Caco-2 (cell line): Measurements from ENCODE around the gene ST8SIA1. TPM values are rescaled to one million over a fixed set of nuclear protein-coding genes. Genes with fewer than 3 reads are reported as not detected.

Source experiments
- BruUV-seq: library from RNA; stranded (reverse); fragments of 400-500 nt; replicated peaks from 2 replicates; lab custom pipeline; 2021; lab: Mats Ljungman, UMichigan
- CTCF ChIA-PET: fragments of 300-600 bp; sonication (Branson Sonifier 250); formaldehyde crosslinking; loops from one replicate; lab custom pipeline; 2022; ENCODE audit warnings: antibody characterized with exemption; lab: Charles Lee
- POLR2A ChIA-PET: fragments of 300-600 bp; sonication (Branson Sonifier 250); formaldehyde crosslinking; loops from one replicate; lab custom pipeline; 2022; ENCODE audit warnings: antibody characterized with exemption; lab: Charles Lee
- DNase-seq, 2 experiments: peaks; one replicate each; pipeline versions ENCODE4 v3.0.0 to v3.0.0-alpha.2; 2020 to 2022
- H3K27me3 ChIP-seq: replicated peaks from 2 replicates; pipeline ENCODE4 v1.6.0; 2011; ENCODE audit warnings: low read length; ENCODE audit not compliant: control insufficient read depth, insufficient read depth
- H3K36me3 ChIP-seq: 2 replicates; pipeline ENCODE4 v1.5.1; 2011; ENCODE audit warnings: low read length; ENCODE audit not compliant: control insufficient read depth, insufficient read depth
- H3K4me1 ChIP-seq: fragments of 250-450 bp; sonication (Bioruptor Pico); 2 replicates; pipeline ENCODE4 v1.5.1; 2020; ENCODE audit warnings: mild to moderate bottlenecking
- H3K4me3 ChIP-seq: 2 replicates; pipeline ENCODE4 v1.5.1; 2011; ENCODE audit warnings: low read depth, mild to moderate bottlenecking, control low read depth, low read length
- H3K9me3 ChIP-seq: fragments of 250-450 bp; sonication (Bioruptor Pico); 2 replicates; pipeline ENCODE4 v1.5.1; 2020; ENCODE audit warnings: mild to moderate bottlenecking, moderate library complexity
- H3K27ac Mint-ChIP-seq: one replicate; pipeline ENCODE4 v1.8.0; 2022; ENCODE audit warnings: mixed read lengths; ENCODE audit not compliant: unreplicated experiment
- H3K27me3 Mint-ChIP-seq: one replicate; pipeline ENCODE4 v1.8.0; 2022; ENCODE audit warnings: mixed read lengths; ENCODE audit not compliant: insufficient read depth, unreplicated experiment
- H3K36me3 Mint-ChIP-seq: one replicate; pipeline ENCODE4 v1.8.0; 2022; ENCODE audit warnings: mild to moderate bottlenecking, mixed read lengths; ENCODE audit not compliant: insufficient read depth, unreplicated experiment
- H3K4me1 Mint-ChIP-seq: one replicate; pipeline ENCODE4 v1.8.0; 2022; ENCODE audit warnings: low read depth, mixed read lengths; ENCODE audit not compliant: unreplicated experiment
- H3K4me3 Mint-ChIP-seq: one replicate; pipeline ENCODE4 v1.8.0; 2022; ENCODE audit warnings: mild to moderate bottlenecking, moderate library complexity, mixed read lengths; ENCODE audit not compliant: unreplicated experiment
- H3K9me3 Mint-ChIP-seq: one replicate; pipeline ENCODE4 v1.8.0; 2022; ENCODE audit warnings: mixed read lengths; ENCODE audit not compliant: unreplicated experiment
- CTCF ChIP-seq, 2 experiments: fragments of 200-600 bp in 1 of 2; IDR thresholded peaks; 1 replicate in 1 of 2; 2 replicates in 1 of 2; pipeline versions ENCODE4 v1.5.1 to v1.8.0; 2011 to 2022; ENCODE audit warnings: antibody characterized with exemption in 1 of 2, control low read depth in 1 of 2, inconsistent platforms in 1 of 2, low read depth in 1 of 2, low read length in 1 of 2, mild to moderate bottlenecking in 1 of 2, moderate library complexity in 1 of 2; ENCODE audit not compliant: insufficient read depth in 1 of 2, severe bottlenecking in 1 of 2, unreplicated experiment in 1 of 2
- intact Hi-C: fragments of 100-400 bp; cut with micrococcal nuclease; formaldehyde crosslinking; loops from one replicate; pipeline ENCODE4 v1.10.0; 2022; ENCODE audit not compliant: unreplicated experiment
- total RNA-seq: library from RNA; stranded (reverse); gene quantifications from 2 replicates; pipeline ENCODE4 v1.2.3, GENCODE V29; 2022

Gene ST8SIA1
- total RNA-seq, 1 experiment from 2014 or later, result not detected

GRCh38 chr12:22257100-22257499 lies 77.4 kb downstream of the ST8SIA1 start:
- POLR2A ChIA-PET, result no interaction called here
- TF ChIP-seq CTCF (IDR thresholded peaks at IDR 0.05; ENCODE audit: insufficient read depth in 1 of 2, low read depth in 1 of 2, low read length in 1 of 2, severe bottlenecking in 1 of 2, unreplicated experiment in 1 of 2), result no peak
- no peak for DNase-seq
- H3K27ac Mint-ChIP-seq, result no peak overlapping the region
- Histone ChIP-seq H3K36me3 (no peaks in the 10 kb centered on the region), H3K27me3 (no peaks in the 10 kb centered on the region; the same call in 1 of the 2 replicates), H3K4me3 (no peak overlapping the region), H3K9me3 (no peaks in the 10 kb centered on the region), H3K4me1 (no peaks in the 10 kb centered on the region)
- no peaks in the 10 kb centered on the region for H3K36me3 Mint-ChIP-seq
- no TSS peak for BruUV-seq
- H3K4me1 Mint-ChIP-seq, result no peaks in the 10 kb centered on the region
- CTCF ChIA-PET, result no interaction called here
- intact Hi-C loops, result no loop called here
- no peaks in the 10 kb centered on the region for H3K9me3 Mint-ChIP-seq
- H3K27me3 Mint-ChIP-seq, result peaks cover 11% of the 10 kb centered on the region
- no peak overlapping the region for H3K4me3 Mint-ChIP-seq

GRCh38 chr12:22256605-22257004 lies 77.9 kb downstream of the ST8SIA1 start:
- DNase-seq, result no peak
- no peaks in the 10 kb centered on the region for H3K36me3 Mint-ChIP-seq
- no peaks in the 10 kb centered on the region; the same call in 1 of the 2 replicates for H3K27me3 ChIP-seq
- intact Hi-C loops, result no loop called here
- no peaks in the 10 kb centered on the region for H3K4me1 Mint-ChIP-seq
- no peak overlapping the region for H3K27ac Mint-ChIP-seq
- no peaks in the 10 kb centered on the region for H3K9me3 Mint-ChIP-seq
- ChIA-PET POLR2A (no interaction called here), CTCF (no interaction called here)
- H3K4me3 Mint-ChIP-seq, result no peak overlapping the region
- H3K4me3 ChIP-seq, result no peak overlapping the region
- BruUV-seq, result no TSS peak
- TF ChIP-seq CTCF (IDR thresholded peaks at IDR 0.05; ENCODE audit: insufficient read depth in 1 of 2, low read depth in 1 of 2, low read length in 1 of 2, severe bottlenecking in 1 of 2, unreplicated experiment in 1 of 2), result no peak
- H3K9me3 ChIP-seq, result no peaks in the 10 kb centered on the region
- H3K27me3 Mint-ChIP-seq, result peaks cover 11% of the 10 kb centered on the region
- no peaks in the 10 kb centered on the region for H3K4me1 ChIP-seq
- no peaks in the 10 kb centered on the region for H3K36me3 ChIP-seq

- H3K4me3 Mint-ChIP-seq, result no peak overlapping the region
- H3K27me3 Mint-ChIP-seq, result peaks cover 11% of the 10 kb centered on the region
- BruUV-seq, result no TSS peak
- TF ChIP-seq CTCF (IDR thresholded peaks at IDR 0.05; ENCODE audit: insufficient read depth in 1 of 2, low read depth in 1 of 2, low read length in 1 of 2, severe bottlenecking in 1 of 2, unreplicated experiment in 1 of 2), result no peak
- H3K27me3 ChIP-seq, result no peaks in the 10 kb centered on the region; the same call in 1 of the 2 replicates
- H3K9me3 ChIP-seq, result no peaks in the 10 kb centered on the region
- no peak overlapping the region for H3K4me3 ChIP-seq
- H3K4me1 ChIP-seq, result no peaks in the 10 kb centered on the region
- no peaks in the 10 kb centered on the region for H3K36me3 ChIP-seq
- ChIA-PET CTCF (no interaction called here), POLR2A (no interaction called here)
- intact Hi-C loops, result no loop called here
- H3K27ac Mint-ChIP-seq, result no peak overlapping the region
- H3K36me3 Mint-ChIP-seq, result no peaks in the 10 kb centered on the region
- DNase-seq, result no peak
- H3K9me3 Mint-ChIP-seq, result no peaks in the 10 kb centered on the region
- H3K4me1 Mint-ChIP-seq, result no peaks in the 10 kb centered on the region
Measured at GRCh38 chr12:22256041-22256441, 78.5 kb downstream of the ST8SIA1 start.
